Nucleus accumbens (tissue), 56 donors: ENCODE data around the gene DUS1L.

Experiments used
- DNase-seq, 56 donors: peaks; one replicate each; lab custom pipeline; 2025; lab: John Stamatoyannopoulos, UW

DUS1L gene

DNA sequence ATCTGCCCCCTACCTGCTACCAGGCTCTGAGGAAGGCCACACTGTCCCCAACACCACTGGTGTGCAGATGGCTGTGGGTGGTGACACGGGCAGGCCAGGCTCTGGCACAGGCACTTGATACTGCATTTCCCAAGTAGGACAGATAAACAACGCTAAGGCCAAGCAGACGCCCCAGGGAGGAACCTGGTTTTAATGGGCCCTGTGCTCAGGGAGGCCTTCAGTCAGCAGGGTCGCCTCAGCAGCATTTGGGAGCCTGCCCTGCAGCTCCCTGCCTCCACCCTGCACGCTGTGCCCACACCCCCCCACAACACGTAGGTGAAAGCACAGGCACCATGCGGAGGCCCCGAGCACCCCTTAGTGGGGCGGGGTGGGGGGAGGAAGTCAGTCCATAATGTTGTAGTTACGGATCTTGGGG is 35.7 kb upstream of the DUS1L start:
- DNase-seq = peak in 1 of 56 donors; percentile 22

DNA sequence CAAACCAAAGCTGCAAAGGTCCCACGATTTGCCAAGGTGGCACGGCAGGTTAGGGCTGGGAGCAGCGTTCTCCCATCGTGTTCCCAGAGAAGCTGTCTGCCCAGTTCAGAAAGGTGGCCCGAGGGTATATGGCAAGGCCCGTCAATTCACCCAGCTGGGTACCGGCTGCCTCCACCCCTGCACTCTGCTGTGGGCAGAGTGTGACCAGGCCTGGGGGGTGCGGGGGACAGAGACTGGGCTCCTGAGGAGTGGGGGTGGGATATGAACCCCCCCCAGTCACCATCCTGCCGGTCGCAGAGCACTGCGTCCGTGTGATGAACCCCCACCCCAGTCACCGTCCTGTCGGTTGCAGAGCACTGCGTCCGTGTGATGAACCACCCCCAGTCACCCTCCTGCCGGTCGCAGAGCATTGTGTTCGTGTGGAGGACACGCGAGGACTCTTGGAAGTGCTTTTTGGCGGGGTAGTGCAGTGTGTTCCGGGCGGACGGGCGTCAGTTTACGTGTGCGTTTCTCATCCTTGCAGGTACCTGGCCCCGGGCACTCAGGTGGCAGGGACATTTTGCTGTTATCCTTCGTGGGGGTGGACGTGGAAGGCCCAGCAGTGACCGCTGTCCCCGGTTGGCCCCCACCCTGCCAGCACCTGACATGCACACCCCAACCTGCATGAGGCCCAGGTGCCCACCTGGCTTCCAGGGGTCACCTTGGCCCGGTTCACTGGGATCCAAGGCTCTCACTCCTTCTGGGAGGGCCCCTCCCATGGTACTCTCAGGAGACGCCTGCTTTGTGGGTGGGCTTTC is 35.1 kb upstream of the DUS1L start:
- no peak for DNase-seq

DNA sequence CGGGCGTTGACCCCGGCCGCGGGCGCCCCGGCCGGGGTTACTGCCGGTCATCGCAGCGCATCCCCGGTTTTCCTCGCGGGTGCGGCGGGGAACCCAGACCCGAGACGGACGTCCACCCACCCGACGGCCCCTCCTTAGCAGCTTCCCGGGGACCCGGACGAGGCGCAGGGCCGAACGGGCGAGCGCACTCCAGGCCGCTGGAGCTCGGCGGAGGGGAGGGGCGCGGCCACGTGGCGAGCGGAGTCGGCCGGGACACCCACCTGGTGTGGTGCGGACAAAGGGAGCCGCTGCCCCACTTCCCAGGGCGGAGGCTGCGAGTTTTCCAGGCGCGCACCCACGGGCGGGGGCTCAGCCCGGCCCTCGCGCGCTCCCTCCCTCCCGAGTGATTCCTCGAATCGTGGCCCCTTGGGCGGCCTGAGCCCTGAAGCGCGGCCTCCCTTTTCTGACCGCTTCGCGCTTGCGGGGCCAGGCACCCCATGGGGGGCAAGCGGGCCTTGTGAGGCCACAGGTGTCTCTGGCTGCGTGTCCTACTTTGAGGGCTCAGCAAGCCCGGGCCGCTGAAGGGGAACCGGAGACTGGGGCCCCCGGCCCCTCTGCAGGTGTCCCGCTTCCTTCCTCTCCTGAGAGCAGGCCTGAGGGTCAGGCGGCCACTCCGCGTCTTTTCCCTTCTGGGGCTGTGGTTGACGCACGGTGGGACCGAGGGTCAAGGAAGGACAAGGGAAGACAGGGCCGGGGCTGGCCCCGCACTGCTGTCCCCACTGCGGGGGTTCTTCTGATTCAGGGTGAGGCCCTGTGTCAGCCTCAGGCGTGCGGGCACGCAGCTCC is 33.5 kb upstream of the DUS1L start:
- peak in 8 of 56 donors; percentile 53 to 80 (median 72) for DNase-seq

DNA sequence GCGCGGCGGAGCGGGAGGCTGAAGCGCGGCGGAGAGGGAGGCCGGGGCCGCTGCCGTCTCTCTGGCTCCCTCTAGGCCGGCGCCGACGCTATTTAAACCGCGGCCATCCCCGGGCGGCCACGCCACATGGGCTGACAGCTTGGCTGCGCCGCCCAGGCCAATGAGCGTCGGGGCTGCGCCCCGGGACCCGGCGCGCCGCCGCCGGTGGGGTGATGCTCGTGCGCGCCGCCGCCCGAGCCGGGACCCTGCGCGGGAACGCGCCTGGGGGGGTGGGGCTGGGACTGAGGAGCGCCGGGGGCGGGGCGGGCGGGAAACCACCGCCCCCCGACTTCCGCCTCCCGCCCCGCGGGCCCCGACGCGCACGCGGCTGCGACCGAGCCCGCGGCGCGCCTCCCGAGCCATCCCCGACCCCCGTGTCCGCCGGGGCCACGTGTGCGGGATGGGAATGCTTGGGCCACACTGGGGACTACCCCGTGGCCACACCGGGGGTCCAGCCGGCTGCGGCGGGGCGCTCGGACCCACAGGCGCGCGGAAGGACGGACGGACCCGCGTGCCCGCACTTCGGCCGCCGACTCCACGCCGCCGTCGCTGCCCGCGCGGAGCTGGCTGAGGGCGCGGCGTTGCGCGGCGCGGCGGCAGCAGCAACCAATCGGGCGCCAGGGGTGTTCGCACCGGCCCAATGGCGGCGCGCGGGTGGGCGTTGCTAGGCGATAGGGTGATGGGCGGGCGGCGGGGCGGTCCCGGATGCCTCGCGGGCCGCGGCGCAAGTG is 32.8 kb upstream of the DUS1L start, which contains the start of gene FASN:
TSS of gene FASN (minus strand) at position 68 of the 770 bp plus-strand sequence. CDS start 1,791 bp downstream, outside the sequence.
- peak in 55 of 56 donors; percentile 57 to 95 (median 88) for DNase-seq

DNA sequence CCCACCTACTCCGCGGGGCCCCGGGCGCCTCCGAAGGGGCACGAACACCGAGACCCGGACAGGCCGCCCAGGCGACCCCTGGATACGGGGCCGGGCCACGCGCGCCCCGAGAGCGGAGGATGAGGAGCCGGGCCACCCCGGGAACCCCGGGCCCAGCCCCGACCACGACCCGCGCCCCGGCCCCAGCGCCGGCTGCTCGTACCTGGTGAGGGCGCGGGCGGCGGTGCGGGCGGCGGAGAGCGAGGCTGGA is 32.2 kb upstream of the DUS1L start:
- DNase-seq = peak in 1 of 56 donors; percentile 55

DNA sequence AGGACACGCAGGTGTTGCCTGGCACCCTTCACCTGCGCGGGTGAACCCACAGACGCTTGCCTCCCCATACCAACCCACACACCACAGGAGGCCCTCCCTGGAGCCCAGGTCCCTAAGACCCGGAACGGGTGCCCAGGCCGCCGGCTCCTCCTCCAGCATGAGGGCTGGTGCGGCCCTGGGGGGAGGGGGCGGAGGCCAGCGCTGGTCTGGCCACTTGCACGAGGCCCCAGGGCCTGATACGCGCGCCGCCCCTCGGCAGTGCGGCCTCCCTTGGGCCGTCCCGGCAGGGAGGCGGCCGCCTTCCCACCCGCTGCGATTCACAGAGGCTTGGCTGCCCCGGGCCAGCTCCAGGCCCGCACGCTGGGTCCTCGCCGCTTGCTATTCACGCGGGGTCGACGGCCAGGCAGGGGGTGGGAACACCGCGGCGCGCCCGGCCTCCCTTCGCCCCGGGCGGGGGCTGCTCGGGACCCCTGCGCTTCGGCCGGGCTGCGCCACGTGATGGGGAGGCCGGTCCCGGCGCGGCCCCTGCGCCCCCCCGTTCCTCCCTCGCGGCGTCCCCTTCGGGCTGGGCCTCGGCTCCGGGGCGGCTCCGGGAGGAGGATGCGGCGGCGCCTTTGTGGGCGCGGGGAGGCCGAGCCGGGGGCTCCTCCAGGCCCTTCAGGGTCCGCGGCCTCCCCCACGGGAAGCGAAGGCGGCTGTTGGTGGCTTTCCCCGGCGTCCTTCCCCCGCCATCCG is 31.7 kb upstream of the DUS1L start:
- DNase-seq = peak in 5 of 56 donors; percentile 18 to 63 (median 33)

DNA sequence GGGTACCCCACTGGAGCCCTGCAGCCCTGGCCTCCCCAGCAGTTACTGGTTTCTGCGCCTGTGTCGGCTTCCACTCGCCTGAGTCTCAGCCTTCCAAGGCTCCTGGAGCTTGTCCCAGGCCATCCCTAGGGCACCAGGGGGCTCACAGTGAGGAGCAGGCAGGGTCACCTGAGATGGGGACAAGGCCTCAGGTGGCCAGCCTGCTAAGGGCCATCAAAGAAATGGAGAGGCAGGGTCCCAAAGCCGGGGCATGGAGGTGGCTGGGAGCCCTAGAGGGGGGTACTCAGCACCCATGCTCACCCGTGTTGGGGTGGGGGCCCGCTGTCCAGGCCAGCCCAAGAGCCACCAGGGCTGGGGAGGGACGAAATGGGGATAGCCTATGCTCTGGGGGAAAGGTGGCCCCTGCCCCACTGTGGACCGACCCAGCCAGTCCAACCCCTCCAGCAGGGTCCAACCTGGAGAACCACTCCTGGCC is 31.1 kb upstream of the DUS1L start:
- DNase-seq = no peak

DNA sequence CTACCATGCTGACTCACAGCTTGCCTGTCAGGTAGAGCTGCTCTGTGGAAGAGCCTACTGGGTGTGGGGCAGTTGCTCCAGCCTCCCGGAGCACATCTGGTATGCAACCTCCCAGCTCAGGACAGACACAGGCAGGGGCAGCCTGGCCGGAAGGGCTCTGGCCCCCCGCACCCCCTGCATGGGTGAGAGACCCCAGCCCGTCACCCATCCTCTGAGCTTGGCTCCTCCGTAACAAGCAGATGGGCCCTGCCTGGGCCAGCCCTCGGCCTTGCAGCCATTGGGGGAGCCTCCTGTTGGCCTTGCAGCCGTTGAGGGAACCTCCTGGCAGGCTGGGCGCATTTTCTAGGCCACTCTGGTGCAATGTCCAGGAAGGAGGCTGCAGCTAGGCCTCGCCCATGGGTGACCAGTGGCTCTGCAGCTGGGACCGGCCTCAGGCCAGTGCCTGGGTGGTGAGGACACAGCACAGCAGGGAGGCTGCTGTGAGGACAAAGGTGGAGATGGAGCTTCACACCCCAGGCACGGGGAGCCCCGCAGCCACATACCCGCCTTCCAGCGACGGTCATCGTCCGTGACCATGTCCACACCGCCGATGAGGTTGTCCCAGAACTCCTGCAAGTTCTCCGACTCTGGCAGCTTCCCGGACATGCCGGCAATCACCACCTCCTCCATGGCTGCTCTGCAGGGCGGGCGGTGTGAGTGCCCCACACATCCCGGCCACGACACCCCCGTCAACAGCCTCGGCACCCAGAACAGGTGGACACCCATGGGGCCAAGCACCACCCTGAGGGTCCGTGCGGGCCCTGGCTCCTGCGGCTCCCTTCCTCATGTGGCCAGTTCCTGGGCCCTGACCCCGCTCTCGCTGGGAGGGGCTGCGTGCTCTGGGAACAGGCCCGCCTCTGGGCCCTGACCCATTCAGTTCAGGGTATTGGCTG is 30.4 kb upstream of the DUS1L start:
- DNase-seq = no peak

DNA sequence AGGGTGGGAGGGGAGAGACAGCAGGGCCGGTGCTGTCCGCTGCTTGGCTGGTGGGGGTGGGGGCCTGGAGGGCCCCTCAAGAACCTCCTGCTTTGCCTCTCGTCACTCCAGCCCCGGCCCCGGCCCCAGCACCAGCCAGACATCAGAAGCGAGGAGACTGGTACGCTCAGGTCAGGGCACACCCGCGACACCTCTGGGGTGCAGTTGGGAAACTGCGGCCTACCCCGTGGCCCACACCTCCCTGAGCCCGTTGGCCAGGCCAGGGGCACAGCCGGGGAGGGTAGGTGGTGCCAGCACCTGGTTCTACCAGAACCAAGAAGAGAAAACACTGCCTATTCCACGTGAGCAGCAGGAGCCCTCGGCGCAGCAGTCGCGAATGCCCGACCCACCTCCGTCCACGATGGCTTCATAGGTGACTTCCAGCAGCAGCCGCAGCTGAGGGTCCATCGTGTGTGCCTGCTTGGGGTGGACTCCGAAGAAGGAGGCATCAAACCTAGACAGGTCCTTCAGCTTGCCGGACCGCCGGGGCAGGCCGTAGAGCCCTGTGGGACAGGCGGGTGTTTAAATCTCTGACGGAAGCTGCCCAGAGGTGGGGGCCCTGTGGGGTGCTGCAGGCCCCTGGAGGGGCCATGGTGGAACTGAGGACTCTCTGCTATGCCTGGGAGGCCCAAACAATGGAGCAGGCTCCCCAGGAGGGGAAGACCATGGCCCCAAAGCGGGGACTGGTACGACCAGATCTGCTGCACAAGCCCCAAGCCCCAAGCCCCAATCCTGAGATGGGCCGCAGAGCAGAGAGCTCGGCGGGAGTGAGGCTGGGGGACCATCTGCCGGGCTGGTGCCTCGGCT is 29.6 kb upstream of the DUS1L start:
- DNase-seq = no peak

DNA sequence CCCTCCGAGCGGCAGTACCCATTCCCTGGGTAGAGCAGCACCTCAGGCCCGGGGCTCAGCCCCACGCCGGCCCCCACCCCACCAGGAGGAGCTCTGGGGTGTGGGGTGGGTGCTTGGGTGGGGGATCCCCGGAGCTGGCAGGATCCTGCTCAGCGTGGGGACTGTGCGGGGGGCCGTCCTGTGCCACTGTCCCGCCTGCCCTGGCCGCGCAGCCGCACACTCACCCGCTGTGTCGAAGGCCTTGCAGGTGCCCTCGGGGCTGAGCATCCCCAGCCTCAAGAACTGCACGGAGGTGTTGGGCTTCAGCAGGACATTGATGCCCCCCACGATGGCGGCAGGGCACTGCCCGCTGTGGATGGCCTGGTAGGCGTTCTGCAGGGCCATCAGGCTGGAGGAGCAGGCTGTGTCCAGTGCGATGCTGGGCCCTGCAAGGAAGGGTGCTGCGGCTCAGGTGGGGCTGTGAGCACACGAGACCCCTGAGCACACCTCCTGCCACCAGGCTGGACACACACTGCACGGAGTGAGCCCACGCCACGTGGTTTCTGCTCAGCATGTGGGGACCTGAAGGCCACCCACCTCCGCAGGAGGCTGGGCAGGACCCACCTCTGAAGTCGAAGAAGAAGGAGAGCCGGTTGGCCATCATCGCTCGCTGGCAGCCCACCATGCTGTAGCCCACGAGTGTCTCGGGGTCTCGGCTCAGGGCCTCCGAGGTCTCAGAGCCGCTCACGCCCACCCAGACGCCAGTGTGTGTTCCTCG is 27.6 kb upstream of the DUS1L start:
- no peak for DNase-seq

DNA sequence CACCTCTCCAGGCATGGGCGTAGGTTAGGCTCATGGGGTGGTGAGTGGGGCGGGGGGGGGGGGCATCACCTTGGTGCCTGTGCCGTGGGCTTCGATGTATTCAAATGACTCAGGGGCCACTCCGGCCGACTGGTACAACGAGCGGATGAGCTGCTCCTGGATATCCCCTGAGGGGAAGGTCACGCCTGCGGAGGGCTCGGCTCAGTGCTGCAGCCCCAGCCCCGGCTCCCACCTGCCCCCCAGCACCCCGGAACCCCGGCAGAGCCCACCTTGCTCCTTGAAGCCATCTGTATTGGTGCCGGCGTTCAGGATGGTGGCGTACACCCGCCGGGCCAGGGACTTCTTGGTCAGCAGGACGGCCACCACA is 27.0 kb upstream of the DUS1L start:
- DNase-seq = no peak

DNA sequence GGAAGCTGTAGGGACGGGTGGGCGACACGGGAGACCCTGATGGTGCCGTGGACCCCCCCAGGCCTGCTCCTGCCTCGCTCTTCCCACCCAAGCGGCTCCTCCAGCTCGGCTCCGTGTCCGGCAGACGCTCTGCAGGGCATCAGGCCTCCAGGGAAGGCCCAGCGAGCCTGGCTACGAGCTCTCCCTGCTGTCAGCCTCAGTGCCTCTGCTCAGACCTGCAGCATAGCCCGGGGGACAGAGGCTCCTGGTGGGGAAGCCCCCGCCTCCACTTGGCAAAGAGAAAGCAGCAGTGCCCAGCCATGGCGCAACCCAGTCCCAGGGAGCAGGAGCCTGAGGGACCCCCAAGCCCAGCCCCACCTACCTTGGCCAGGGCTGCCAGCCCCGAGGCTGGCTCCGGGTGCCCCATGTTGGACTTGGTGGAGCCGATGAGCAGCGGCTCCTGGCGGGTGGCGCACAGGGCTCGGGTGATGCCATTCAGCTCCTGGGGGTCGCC is 26.5 kb upstream of the DUS1L start:
- no peak for DNase-seq

DNA sequence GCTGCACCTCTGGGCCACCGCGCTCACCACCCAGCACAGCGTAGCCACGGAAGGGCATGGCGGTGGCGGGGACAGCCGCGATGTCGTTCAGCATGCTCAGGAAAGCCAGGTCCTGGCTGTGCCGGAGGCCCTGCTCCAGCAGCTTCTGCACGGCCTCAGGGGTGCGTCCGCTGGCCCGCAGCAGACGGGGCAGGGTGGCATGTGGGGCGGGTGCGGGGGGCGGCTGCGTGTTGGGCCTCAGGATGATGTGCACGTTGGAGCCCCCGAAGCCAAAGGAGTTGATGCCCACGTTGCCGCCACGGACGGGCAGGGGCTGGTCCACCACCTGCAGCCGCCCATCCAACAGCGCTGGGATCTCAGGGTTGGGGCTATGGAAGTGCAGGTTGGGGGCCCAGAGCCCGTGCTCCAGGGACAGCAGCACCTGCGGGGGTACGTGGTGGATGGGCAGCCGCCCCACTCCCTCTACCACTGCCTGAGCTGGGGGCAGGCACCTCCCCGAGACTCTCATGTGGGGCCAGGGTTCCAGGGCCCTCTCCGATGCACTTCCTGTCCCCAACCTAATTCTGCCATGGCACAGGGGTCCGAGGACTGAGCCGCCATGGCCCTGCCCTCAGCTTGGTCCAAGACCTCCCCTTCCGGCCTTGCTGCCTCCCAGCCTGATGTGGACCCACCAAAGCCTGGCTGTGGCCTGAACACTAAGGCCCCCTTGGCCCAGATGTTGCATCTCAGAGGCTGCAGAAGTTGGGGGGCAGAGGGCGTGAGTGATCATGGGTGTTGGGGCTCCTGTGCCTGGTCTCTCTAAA is 25.9 kb upstream of the DUS1L start:
- no peak for DNase-seq

DNA sequence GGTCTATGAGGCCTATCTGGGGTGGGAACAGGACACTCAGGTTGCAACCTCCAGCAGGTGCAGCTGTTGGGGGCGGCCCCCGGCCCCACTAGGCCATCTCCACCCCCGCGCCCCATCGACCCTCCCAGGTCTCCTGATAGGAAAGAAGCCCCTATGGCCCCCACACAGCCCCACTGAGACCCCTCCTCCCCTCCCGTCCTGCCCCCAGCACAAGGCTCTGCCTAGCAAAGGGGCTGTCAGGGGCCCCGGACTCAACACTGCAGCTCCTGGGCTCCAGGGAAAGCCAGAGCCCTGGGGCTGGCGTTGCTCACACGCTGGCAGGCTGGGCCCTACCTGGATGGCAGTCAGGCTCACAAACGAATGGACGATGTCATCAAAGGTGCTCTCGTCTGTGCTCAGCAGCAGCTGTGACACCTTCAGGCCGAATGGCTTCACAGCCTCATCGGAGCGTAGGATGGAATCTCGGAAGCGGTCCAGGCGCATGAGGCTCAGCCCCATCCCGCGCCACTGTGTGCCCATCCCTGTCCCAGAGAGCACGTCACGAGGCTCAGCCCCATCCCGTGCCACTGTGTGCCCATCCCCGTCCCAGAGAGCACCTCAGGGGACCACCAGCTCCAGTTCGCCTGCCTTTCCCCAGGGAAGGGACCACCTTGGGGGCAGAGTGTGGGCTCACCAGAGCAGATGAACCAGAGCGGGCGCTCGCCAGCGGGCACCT is 25.1 kb upstream of the DUS1L start:
- DNase-seq = no peak

DNA sequence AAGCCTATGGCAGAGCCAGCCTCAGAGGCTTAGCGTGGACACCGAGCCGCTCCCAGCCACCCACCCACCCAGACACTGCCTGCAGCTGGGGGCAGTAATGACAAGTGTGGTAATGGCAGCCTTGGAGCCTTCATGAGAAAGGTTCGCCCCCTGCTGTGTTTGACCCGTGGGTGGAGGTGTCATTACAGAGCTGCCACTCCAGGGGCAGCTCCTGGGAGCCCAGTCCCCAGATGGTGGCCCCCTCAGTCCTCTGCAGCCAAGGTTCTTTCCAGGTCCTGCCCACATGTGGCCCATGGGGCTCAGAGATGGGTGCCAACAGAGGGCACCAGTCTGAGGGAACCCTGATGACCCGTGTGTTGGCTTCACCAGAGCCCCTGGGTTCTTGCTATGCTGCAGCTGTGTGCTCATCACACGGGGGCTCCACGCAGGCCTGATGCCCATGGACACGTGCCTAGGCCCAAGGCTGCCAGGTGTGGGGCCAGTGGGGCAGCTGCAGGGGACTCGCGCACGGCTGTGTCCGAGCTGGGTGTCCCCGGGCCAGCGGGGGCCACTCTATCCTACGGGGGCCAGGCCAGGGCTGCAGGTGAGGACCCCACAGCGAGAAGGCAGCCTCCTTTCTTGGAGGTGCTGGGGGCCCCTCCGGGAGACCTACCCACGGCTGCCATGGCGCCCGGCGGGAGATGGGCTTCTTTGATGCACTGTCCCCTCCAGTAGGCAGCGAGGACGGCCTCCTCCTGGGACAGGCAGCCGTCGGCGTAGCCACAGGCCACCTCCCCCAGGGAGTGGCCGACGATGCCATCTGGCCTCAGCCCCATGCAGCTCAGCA is 24.3 kb upstream of the DUS1L start:
- DNase-seq = no peak
